GM20431 (cell line): ENCODE results near the gene VPREB3.

Experiments used
- in situ Hi-C: fragments of 300-500 bp; cut with MseI, MboI; formaldehyde crosslinking; loops from one replicate; pipeline ENCODE4 v1.15.0; 2020; ENCODE audit warnings: low sequenced_read_pairs; ENCODE audit not compliant: unreplicated experiment

VPREB3 gene

DNA sequence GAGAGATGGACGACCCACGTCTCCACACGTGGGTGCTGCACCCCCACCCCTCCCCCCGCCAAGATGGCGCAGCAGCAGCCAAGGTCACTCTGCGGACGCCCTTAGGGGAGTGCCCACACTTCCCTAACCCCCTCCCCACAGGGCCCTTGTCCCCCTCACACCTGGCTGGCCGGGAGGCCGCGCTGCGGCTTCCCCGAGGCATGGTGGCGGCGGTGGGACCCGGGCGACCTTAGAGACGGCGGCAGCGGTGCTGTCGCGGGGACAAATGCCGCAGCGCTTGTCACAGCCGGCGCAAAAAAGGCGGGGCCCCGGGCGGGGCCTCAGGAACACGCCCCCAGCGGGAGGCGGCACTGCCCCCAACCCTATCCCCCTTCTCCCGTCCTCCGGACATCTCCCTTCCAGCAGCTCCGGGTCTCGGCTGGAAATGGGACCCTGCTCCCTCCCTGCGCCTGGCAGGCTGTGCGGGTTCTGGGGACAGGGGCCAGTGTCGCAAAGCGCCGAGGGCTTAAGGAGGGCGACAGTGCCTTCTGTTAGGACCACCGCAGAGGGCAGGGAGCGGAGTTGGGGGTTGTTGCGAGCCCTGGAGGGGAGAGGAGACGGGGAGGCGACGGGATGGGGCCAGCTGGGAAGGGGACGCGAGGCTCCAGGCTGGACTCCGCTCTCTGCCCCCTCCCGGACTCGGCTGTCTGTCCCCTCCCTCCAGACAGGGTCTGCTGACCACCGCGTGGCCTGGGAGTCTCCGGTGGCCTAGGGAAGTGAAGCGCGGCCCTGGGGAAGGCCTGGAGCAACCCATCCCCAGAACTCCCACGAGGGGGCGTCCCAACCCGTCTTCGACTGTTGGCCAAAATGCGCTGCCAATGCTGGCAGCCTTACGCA, 13.7 kb upstream of the VPREB3 start, which contains the start of gene CHCHD10:
Gene CHCHD10, minus strand, starts transcription at position 300 of the 876 bp plus-strand sequence. Its CDS starts 98 bp downstream, at position 202.
- in situ Hi-C loops = no loop called here

DNA sequence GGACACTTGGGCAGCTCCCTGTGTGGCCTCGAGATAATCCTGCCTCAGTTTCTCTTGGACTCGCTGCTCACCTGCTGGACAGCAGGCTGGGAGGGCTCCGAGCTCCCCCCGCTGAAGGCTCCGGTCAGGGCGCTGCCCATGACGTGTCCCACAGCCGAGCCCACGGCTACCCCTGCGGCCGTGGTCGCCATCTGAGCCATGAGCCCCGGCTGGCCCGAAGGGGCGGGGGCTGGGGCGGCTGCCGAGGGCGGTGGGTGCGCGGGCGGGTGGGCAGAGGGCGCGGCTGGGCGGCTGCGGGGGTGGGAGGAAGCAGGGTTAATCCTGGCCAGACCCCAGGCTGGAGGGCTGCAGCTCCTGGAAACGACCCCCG, 13.1 kb upstream of the VPREB3 start:
- in situ Hi-C loops = no loop called here

DNA sequence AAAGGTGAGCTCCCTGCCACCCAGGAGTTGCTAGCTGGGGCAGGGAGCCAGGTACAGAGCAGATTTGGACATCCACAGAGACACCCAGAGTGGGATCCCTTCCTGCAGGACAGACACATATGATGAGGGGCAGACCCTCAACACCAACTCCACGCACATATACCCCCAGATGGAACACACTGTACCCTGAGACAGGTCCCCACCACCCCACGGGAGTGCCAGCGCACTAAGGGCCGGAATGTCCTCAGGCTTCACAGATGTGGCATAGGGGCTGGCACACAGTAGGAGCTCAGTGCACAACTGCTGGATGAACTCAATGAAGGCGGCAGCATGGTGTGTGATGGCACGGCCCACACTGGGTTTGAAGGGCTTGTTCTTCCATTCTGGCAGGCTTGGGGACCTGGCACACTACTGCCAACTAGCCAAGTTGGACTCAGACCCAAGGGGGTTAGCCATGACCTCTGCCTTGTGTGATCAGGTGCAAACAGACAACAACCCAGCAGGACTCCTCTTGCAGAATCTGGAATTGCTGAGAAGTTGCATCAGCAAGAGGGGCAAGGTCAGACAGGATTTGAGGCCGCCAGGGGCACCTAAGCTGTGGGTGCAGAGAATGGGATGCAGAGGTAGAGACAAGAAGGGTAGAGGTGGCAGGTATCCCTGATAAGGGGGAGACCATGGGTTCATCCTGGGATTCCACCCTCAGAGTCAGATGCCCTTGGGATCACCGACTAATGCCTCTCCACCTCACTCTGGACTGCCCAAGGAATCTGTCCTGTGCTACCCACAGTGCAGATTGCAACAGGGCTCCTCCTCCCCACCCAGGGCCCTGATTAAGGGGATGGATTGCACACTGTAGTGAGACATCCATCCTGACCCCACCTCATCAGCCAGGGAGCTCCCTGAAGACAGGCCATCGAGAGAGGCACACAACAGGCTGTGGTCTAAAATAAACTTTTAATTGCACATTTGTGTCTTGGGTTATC, 11.0 kb upstream of the VPREB3 start:
- in situ Hi-C loops = no loop called here

DNA sequence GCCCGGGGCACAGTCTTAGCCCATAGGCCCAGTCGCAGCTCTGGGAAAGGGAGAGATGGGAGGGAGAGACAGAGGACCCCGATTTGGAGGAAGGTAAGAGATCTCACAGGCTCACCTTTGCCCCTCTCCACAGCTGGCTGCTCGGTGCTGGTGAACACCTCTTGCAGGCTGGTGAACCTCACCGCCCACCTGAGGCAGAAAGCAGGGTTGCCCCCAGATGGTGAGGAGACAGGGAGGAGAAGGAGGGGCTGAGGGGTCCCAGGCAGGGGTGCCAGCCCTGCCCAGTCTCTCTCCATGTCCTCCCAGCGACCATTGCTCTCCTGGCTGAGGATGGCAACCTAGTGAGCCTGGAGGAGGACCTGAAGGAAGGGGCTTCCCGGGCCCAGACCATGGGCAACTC, 9.7 kb upstream of the VPREB3 start:
- in situ Hi-C loops = no loop called here

DNA sequence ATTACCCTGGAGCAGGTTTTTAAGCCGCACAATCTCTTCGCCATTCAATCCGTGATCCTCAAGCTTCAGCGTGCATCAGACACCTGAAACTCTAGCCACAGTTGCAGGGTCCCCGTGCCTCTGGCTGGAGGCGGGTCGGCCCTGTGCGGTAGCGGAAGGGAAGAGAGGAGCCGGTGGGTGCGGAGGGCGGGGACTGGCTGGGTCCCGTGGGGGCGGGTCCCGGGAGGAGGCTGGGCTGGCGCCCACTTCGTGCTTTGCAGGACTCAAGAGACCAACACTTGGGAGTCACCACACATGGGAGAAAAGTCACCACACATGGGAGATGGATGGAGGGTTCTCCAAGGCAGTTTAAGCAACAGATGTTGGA, 9.3 kb upstream of the VPREB3 start:
- in situ Hi-C loops = no loop called here

DNA sequence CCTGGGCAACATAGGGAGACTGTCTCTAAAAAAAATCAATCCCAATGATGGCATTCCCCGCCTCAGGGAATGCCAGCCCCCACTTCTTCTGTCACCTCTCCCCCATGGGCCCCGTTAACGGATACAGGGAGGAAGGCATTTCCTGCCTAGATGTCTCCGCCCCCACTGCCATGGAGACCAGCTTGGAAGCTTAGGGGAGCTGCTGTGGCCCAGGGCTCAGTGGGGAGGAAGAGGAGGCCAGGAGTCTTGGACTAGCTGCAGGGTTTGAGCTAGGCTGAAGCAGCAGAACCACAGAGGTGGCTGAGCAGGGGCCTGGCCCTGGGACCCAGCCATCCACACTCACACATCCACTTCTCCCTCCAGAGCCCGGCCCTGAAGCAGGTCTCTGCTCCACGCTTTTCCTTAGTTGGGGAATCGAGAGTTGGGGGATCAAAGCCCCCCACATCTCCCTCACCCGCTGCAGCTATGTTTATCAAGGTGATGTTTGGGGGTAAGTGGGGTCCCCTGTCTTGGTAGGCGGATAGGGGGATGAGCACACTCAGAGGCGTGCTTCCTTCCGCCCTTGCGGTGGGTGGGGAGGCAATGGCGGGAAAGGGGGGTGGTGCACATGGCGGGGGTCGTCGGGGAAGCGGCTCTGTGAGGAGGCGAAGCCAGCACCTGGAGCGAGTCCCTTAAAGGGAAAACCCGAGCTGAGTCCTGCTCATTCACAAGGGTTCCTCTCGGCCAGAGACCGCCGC, 8.8 kb upstream of the VPREB3 start, which contains the start of gene C22orf15:
Gene C22orf15, plus strand, starts transcription at position 149 of the 737 bp plus-strand sequence. Its CDS starts 317 bp downstream, at position 466.
- in situ Hi-C loops = no loop called here

DNA sequence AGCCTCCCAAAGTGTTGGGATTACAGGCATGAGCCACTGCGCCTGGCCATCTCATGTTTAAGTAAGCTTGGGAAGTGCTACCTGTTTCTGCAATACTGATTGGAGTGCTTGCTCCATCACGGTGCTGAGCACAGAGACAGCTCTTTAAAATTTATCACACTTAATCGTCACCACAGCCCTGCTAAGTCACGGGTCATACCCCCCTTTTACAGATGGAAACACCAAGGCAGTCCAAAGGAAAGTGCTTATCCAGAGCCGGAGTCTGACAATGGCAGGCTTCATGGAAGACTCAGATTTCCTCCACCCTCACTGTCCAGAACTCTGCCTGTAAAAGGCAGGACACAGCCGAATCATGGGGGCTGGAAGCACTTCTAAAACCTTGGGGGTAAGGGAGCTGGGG, 5.8 kb upstream of the VPREB3 start:
- in situ Hi-C loops = no loop called here

DNA sequence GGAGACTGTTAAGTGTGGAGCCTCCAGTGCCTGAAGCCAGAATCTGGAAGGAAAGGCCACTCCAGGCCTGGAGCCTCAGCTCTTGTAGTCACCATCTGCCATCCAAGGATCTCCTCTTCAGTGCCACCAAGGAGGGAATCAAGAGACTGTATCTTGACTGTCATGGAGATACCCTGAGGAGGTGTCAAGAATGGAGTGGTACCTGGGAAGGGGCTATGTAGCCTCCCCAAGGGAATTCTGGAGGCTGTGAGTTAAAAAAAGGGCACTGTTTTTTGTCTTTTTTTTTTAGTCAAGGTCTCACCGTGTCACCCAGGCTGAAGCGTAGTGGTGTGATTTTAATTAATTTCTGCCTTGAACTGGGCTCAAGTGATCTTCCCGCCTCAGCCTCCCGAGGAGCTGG, 5.3 kb upstream of the VPREB3 start:
- in situ Hi-C loops = no loop called here

DNA sequence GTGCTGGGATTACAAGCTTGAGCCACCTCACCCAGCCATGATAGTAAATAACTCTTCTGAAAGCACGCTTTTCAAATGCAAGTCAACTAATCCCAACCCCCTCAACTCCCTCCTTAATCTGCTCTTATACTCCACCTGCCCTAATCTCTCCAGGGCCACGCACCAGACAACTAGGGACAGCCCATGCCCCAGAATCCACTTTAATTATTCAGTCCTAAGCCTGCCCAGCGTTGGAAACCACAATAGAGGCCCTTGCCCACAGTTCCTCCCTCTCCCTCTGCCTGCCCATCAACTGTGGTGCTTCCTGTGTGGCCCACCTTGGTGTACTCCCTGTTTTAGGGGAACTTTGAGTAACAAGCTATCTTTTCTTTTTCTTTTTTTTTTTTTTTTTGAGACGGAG, 2.7 kb upstream of the VPREB3 start:
- in situ Hi-C loops = no loop called here

DNA sequence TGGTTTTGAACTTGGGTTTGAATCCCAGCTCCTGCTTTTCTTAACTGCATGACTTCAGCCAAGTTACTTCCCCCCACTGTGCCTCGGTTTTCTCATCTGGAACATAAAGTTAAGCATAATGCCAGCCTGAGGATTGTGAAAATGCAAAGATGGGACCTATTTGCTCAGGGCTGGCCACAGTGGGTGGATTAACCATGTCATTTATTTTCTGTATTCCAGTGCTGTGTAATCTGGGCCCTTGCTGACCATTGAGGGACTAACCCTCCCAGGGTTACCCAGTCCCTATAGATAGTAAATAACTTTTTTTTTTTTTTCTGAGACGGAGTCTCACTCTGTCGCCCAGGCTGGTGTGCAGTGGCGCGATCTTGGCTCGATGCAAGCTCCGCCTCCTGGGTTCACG, 1.5 kb upstream of the VPREB3 start:
- in situ Hi-C loops = no loop called here

DNA sequence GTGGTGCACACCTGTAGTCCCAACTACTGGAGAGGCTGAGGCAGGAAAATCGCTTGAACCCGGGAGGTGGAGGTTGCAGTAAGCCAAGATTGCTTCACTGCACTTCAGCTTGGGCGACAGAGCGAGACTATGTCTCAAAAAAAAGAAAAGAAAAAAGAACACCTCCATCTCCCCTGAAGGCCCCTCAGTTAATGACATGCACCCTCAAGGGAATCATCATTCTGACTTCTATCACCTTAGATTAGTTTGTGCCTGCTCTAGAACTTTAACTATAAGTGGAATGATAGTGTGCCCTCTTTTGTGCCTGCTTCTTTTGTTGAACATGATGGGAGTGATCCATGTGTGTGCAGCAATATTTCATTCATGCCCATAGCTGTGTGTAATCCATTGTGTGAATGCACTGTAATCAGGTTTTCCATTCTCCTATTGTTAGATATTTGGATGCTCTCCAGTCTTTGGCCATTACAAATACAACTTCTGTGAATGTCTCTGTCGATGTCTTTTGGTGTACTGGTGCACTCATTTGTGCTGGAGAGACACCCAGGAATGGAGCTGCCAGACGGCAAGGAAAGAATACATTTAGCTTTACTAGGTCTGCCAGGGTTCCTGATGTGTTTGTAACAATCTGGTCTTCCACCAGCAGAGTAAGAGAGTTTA, 883 bp upstream of the VPREB3 start:
- in situ Hi-C loops = no loop called here

DNA sequence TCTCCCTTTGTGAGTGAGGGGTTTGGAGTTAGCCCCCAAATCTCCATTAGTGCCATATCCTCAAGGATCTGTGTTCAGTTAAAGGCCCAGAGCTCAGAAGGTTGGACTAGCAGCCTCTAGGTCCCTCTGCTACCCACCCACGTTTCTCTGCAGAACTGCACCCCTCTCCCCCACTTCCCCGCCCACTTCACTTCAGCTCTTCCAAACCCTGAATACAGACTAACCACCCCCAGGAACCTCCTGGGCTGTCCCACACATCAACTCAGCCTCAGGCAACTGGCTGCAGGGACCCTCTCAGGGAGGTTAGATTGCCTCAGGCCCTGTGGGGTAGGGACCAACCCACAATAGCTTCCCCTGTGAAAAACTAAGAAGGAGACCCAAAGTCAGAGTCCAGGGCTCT, 840 bp downstream of the VPREB3 start:
- in situ Hi-C loops = no loop called here

DNA sequence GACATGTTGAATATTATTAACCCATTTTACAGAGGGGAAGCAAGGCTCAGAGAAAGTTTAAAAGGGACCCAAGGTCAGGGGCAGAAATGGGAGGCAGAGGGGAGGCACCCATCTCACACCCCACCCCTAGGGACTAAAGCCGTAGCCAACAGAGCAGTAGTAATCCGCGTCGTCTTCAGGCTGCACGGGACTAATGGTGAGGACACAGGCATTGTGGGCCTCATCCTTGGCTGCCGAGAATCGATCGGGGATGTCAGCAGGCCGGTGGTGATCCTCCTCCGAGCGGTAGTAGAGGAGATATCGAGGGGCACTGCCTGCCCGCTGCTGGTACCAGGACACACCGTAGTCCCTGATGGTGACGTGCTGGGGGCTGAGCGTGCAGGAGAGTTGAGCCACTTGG, 1.5 kb downstream of the VPREB3 start:
- in situ Hi-C loops = no loop called here

DNA sequence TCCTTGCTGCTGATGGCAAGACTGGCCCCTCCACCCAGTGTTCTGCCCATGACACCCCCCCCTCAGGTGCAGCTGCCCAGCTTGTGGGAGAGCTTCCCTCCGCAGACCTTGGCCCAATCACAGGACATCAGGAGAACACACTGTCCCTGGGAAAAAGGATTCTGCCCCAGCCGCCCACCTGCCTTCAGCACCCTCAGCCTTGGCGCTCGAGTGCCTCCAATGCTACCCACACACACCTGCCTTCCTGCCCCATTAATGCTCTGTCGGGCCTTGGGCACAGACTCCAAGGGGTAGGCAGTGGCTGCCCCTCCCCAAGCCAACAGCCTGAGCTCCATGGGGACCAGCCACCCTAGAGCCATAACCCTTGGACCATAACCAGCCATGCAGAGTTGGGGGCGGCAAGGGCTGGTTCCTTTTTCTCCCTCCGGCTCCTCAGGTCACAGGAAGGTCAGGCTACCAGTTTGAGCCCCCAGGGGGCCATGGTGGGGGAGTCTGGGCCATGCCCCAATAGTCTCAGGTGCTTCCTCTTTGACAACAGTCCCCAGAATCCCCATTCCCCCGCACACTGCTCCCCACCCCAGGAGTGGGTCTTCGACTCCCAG, 2.0 kb downstream of the VPREB3 start:
- in situ Hi-C loops = no loop called here

DNA sequence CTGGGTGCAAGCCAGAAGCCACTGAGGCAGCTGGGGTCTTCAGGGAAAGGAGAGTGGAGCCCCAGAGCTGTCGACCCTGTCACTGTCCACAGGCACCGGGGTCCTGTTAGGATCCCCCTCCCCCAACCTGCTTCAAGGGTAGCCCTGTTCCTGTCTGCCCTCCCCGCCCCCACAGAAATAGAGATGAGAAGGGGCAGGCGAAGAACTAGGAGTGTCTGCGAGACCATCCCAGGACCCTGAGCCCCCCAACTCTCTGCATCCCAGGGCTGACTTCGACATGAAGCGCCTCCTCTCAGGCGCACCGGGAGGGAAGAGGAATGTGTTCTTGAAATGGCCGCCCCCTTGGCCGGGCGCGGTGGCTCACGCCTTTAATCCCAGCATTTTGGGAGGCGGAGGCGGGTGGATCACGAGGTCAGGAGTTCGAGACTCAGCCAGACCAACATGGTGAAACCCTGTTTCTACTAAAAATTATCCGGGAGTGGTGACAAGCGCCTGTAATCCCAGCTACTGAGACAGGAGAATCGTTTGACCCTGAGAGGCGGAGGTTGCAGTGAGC, 2.7 kb downstream of the VPREB3 start:
- in situ Hi-C loops = no loop called here

DNA sequence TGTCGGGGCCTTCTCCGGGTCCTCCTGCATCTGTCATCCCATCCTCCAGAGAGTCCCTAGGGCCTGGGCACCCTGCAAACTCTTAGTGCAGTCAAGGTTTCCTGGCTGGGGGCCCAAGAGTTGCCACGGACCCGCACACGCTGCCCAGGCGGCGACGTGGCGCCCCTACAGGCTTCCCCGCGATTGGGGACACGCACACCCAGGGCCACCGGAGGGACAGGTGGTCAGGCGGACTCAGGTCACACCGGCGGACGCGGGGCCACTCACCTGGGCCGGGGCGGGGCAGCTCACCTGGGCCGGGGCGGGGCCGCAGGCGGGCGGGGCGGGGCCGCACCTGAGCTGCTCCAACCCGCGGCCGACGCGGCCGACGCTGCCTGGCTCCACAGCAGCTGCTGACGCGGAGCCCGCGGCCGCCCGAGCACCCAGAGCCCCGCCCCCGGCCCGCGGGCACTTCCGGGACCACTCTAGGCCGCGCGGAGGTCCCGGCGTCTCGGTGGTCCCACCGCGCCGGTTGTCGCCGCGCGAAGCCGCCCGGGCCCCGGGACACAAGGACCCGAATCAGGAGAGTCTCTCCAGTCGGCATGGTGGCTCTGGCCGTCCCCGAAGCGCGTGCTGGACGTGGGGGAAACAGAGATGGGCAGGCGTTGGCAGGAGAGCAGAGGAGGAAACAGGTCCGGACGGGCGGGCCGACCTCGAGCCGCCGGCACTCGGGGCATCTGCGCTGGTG, 3.3 kb downstream of the VPREB3 start, which contains the start of gene ZNF70:
Gene ZNF70, minus strand, starts transcription at position 399 of the 727 bp plus-strand sequence. CDS start 5,972 bp downstream, outside the sequence.
- in situ Hi-C loops = no loop called here

DNA sequence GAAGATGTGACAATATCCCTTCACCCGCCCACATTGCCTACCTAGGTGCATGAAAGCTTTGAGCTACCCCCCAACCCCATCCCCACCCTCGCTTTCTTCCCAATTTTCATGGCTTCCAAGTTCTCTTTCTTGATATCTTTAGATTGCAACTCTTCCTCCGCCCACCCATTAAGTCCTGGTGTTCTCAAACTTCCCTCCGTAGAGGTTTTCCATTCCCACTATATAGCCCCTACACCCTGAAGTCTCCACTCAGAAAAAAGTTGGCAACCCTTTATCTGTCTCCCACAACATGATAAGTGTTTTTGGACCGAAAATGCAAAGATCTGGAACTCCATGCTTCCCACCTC, 3.9 kb downstream of the VPREB3 start:
- in situ Hi-C loops = no loop called here

DNA sequence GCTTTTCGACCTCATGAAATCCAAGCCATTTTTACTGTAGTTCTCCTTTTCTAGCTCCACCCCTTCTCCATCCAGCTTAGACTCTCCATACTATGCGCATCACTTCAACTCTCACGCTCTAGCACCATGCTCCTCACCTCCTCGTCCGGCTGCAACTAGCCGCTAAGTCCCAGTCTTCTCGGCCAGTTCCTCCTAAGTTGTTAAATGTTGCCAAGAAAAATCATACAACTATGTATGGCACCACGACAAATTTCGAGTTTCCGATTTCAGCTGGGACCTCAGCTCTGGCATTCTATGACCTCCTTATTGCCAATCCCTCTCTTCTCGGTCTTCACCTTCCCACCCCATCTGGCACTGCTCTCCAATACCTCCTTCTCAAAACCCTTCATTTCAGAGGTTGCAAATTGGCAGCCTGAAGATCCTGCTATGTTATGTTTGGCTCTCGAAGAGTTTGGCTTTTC, 4.4 kb downstream of the VPREB3 start:
- in situ Hi-C loops = no loop called here
